K562 (cell line): Measurements from ENCODE around the gene AFG1L. TPM values are rescaled to one million over a fixed set of nuclear protein-coding genes. Genes with fewer than 3 reads are reported as not detected.

Source experiments
- ATAC-seq: fragments of 200-7000 bp; cut with Tn5 transposase; 3 replicates; pipeline ENCODE4 v1.9.1; 2020; ENCODE audit warnings: moderate library complexity
- BruUV-seq: library from RNA; stranded (reverse); fragments of 400-500 nt; replicated peaks from 2 replicates; lab custom pipeline; 2021; lab: Mats Ljungman, UMichigan
- CTCF ChIA-PET: fragments of 300-600 bp; formaldehyde crosslinking; extraction: SDS; loops from one replicate; lab custom pipeline; 2021; ENCODE audit warnings: low intra/inter-chr PET ratio; lab: Yijun Ruan, JAX
- POLR2A ChIA-PET: fragments of 300-600, 350-650 bp; sonication (Branson Sonifier 250); formaldehyde crosslinking; extraction: SDS; loops from one replicate; lab custom pipeline; 2021; ENCODE audit warnings: antibody characterized with exemption, inconsistent platforms; lab: Yijun Ruan, JAX
- DNase-seq, 4 experiments: peaks; one replicate each; pipeline versions ENCODE4 v3.0.0 to v3.0.0-alpha.2; 2011 to 2018; ENCODE audit warnings: low spot score in 3 of 4, mixed read lengths in 3 of 4; ENCODE audit errors: extremely low read depth in 1 of 4
- FAIRE-seq: peaks from 2 replicates; lab custom pipeline; 2011; peaks lifted over from hg19 to GRCh38; lab: Jason Lieb, UNC
- H2AFZ ChIP-seq: 2 replicates; pipeline ENCODE4 v1.6.0; 2011; ENCODE audit warnings: low read depth, low read length, control low read depth, inconsistent platforms
- H3K27ac ChIP-seq: fragments of 200-600 bp; 3 replicates; pipeline ENCODE4 v1.8.0; 2011; ENCODE audit warnings: low read depth, mild to moderate bottlenecking, control low read depth, inconsistent platforms, low read length, moderate library complexity, mixed read lengths; ENCODE audit errors: extremely low read depth
- H3K27me3 ChIP-seq, 2 experiments: fragments of 300-600 bp in 1 of 2; 2 replicates in 1 of 2; 3 replicates in 1 of 2; pipeline versions ENCODE4 v1.6.0 to v1.8.0; 2011; ENCODE audit warnings: inconsistent platforms in 2 of 2, low read length in 2 of 2, mild to moderate bottlenecking in 1 of 2, mixed read lengths in 1 of 2, moderate library complexity in 1 of 2; ENCODE audit not compliant: control insufficient read depth in 2 of 2, insufficient read depth in 2 of 2
- H3K36me3 ChIP-seq: fragments of 300-600 bp; 3 replicates; pipeline ENCODE4 v1.8.0; 2011; ENCODE audit warnings: mild to moderate bottlenecking, low read length, inconsistent platforms; ENCODE audit not compliant: control insufficient read depth, insufficient read depth
- H3K4me1 ChIP-seq, 2 experiments: fragments of 200-600 bp in 1 of 2; replicated peaks in 1 of 2; 2 replicates in 1 of 2; 3 replicates in 1 of 2; pipeline versions ENCODE4 v1.5.1 to v1.8.0; 2011; ENCODE audit warnings: inconsistent platforms in 2 of 2, low read length in 2 of 2, mild to moderate bottlenecking in 1 of 2, mixed read lengths in 1 of 2, moderate library complexity in 1 of 2; ENCODE audit not compliant: control insufficient read depth in 2 of 2, insufficient read depth in 2 of 2
- H3K4me2 ChIP-seq: 2 replicates; pipeline ENCODE4 v1.6.1; 2011; ENCODE audit warnings: low read length, control low read depth, inconsistent platforms, mixed read lengths; ENCODE audit not compliant: insufficient read depth
- H3K4me3 ChIP-seq: fragments of 200-600 bp; sonication (generic), shearing (Covaris generic); 2 replicates; pipeline ENCODE4 v1.5.1; 2016; ENCODE audit warnings: control low read depth, inconsistent platforms
- H3K79me2 ChIP-seq: fragments of 200-600 bp; 3 replicates; pipeline ENCODE4 v1.8.0; 2011; ENCODE audit warnings: low read length, inconsistent platforms; ENCODE audit not compliant: control insufficient read depth, insufficient read depth
- H3K9ac ChIP-seq, 2 experiments: 2 replicates each; pipeline versions ENCODE4 v1.6.0 to v1.6.1; 2011; ENCODE audit warnings: low read depth in 2 of 2, low read length in 2 of 2, control low read depth in 1 of 2, inconsistent platforms in 1 of 2, mild to moderate bottlenecking in 1 of 2, mixed read lengths in 1 of 2; ENCODE audit not compliant: insufficient read depth in 1 of 2
- H3K9me1 ChIP-seq: one replicate; pipeline ENCODE4 v1.6.0; 2011; ENCODE audit warnings: inconsistent platforms, mild to moderate bottlenecking, low read length, moderate library complexity; ENCODE audit not compliant: control insufficient read depth, insufficient read depth
- H3K9me3 ChIP-seq: replicated peaks from 2 replicates; pipeline ENCODE4 v1.5.1; 2011; ENCODE audit warnings: low read depth, low read length, inconsistent platforms; ENCODE audit not compliant: control insufficient read depth, insufficient read depth
- H4K20me1 ChIP-seq: replicated peaks from 2 replicates; pipeline ENCODE4 v1.6.1; 2011; ENCODE audit warnings: low read length, inconsistent platforms, mixed read lengths; ENCODE audit not compliant: control insufficient read depth, insufficient read depth
- CEBPG ChIP-seq, 3 experiments: fragments of 200-800 bp in 1 of 3; sonication (Bioruptor generic) in 1 of 3; sonication (generic) in 1 of 3; formaldehyde crosslinking in 1 of 3; IDR thresholded peaks in 2 of 3; conservative IDR thresholded peaks in 1 of 3; 2 replicates each; pipeline versions ENCODE4 v1.6.1 to v1.8.0; 2016 to 2022; ENCODE audit warnings: missing compliant biosample characterization in 2 of 3, missing genetic modification characterization in 2 of 3, mild to moderate bottlenecking in 1 of 3, missing genetic modification reagents in 1 of 3
- MCM3 ChIP-seq: fragments of 450-650 bp; IDR thresholded peaks from 2 replicates; pipeline ENCODE4 v1.6.1; 2016
- POLR2A ChIP-seq: fragments of 450-650 bp; conservative IDR thresholded peaks from 2 replicates; pipeline ENCODE4 v1.6.1; 2016
- RBFOX2 ChIP-seq: fragments of 200-400 bp; formaldehyde crosslinking; IDR thresholded peaks from 2 replicates; pipeline ENCODE4 v1.6.1; 2017; ENCODE audit warnings: low read depth, mild to moderate bottlenecking, low read length, moderate library complexity
- ZBTB8A ChIP-seq: fragments of 450-650 bp; IDR thresholded peaks from 2 replicates; pipeline ENCODE4 v1.6.1; 2018; ENCODE audit warnings: mild to moderate bottlenecking, moderate library complexity; ENCODE audit not compliant: partially characterized antibody
- ZNF609 ChIP-seq: sonication (generic); formaldehyde crosslinking; IDR thresholded peaks from 2 replicates; pipeline ENCODE4 v1.8.1; 2023; ENCODE audit warnings: missing genetic modification reagents, mild to moderate bottlenecking, borderline replicate concordance
- WGBS: fragments of 100-300 bp; shearing (Covaris generic); methylation state at CpG from one replicate; pipeline ENCODE4 v1.1.6; 2016; ENCODE audit warnings: low coverage, mixed read lengths; ENCODE audit not compliant: insufficient coverage; ENCODE audit errors: missing lambda C conversion rate; 5-methylcytosine and 5-hydroxymethylcytosine counted together
- in situ Hi-C: fragments of 300-500 bp; cut with MboI; formaldehyde crosslinking; loops from 4 replicates; pipeline ENCODE4 v1.15.0; 2018; ENCODE audit warnings: inconsistent platforms, mixed read lengths
- intact Hi-C: fragments of 100-400 bp; cut with micrococcal nuclease; formaldehyde crosslinking; loops from 2 replicates; pipeline ENCODE4 v1.14.2; 2022
- polyA plus RNA-seq, 8 experiments: library from polyadenylated mRNA; depleted of rRNA in 4 of 8; stranded (reverse) in 5 of 8; unstranded in 3 of 8; fragments of >200 nt; fragmentation: Nextera tagmentation in 2 of 8; fragmentation: Illumina TruSeq in 1 of 8; extraction: Ambion mirVana in 2 of 8; extraction: Trizol in 1 of 8; gene quantifications; 2 replicates each; pipeline versions ENCODE4 v1.2.1 to v1.2.3, GENCODE V29; 2011 to 2014; ENCODE audit warnings: inconsistent platforms in 1 of 8, missing spikeins in 1 of 8
- total RNA-seq, 7 experiments: library from RNA; depleted of rRNA in 6 of 7; stranded (reverse); fragments of >200 nt in 6 of 7; fragmentation: Illumina TruSeq in 2 of 7; extraction: Trizol in 2 of 7; gene quantifications; 2 replicates each; pipeline versions ENCODE4 v1.2.1 to v1.2.3, GENCODE V29; 2011 to 2021; ENCODE audit warnings: low replicate concordance in 1 of 7
- TF ChIP-seq, protein P1 (sequence below), 2 experiments: fragments of 450-650 bp in 1 of 2; sonication (generic) in 1 of 2; formaldehyde crosslinking in 1 of 2; IDR thresholded peaks in 1 of 2; conservative IDR thresholded peaks in 1 of 2; 2 replicates each; pipeline versions ENCODE4 v1.6.1 to v1.8.1; 2016 to 2023; ENCODE audit warnings: mild to moderate bottlenecking in 2 of 2, moderate library complexity in 2 of 2, inconsistent platforms in 1 of 2, missing genetic modification reagents in 1 of 2

AFG1L gene
- total and polyA plus RNA-seq, 9 of the 15 experiments (the other 6 are each of a cell fraction or from before 2014, with no cell fraction given) = 2.2 to 15.5 (median 5.8) TPM

DNA sequence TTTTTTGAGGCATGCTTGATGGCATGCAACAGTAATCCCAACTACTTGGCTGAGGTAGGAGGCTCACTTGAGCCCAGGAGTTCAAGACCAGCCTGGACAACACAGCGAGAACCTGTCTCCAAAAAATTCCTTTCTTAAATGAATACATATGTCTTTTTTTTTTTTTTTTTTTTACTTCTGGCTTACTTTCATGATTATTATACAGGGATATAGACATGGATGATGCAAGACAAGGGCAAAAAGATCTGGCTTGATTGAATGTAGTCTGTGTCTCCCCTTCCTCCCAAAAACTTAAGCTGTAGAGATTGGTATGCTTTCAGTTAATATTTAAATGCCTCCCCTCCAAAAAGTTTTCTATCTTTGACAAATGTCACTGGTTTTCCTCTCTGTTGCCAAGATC lies 41.6 kb upstream of the AFG1L start:
- CTCF ChIA-PET = no interaction called here
- no peak overlapping the region for H2AFZ ChIP-seq
- H3K27ac ChIP-seq = no peak overlapping the region
- H3K36me3 ChIP-seq = peaks cover 61% of the 10 kb centered on the region; the same call in 2 of the 3 replicates
- TF ChIP-seq ZBTB8A = no peak
- TF ChIP-seq MCM3 = no peak
- no peak for TF ChIP-seq RBFOX2
- TF ChIP-seq POLR2A = no peak
- TF ChIP-seq, protein P1, sequence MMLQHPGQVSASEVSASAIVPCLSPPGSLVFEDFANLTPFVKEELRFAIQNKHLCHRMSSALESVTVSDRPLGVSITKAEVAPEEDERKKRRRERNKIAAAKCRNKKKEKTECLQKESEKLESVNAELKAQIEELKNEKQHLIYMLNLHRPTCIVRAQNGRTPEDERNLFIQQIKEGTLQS (IDR thresholded peaks at IDR 0.05) = peak; percentile 34; the same call in 1 of the 2 replicates
- TF ChIP-seq, protein P1 (CRISPR knock-in tag; conservative IDR thresholded peaks at IDR 0.05) = no peak
- TF ChIP-seq ZNF609 (CRISPR knock-in tag) = no peak
- TF ChIP-seq CEBPG (CRISPR knock-in tag; IDR thresholded peaks at IDR 0.05) = peak; percentile 11; the same call in 1 of the 2 replicates
- TF ChIP-seq CEBPG (tag; conservative IDR thresholded peaks at IDR 0.05 in 1 of 2, IDR thresholded peaks at IDR 0.05 in 1 of 2) = peak in 1 of 2 experiments; percentile 37; a peak in 1 of 4 replicates
- peaks cover 8% of the 10 kb centered on the region for H4K20me1 ChIP-seq
- no TSS peak for BruUV-seq
- intact Hi-C loops (loop anchor here (5.0 to 10.0 kb wide), 2 partner anchors 76 to 138 kb away; no protein-coding TSS in a partner anchor), in situ Hi-C loops (no loop called here)
- peaks cover 97% of the 10 kb centered on the region for H3K79me2 ChIP-seq
- FAIRE-seq (no peak), ATAC-seq (no peak), DNase-seq (no peak)
- H3K4me3 ChIP-seq = no peak overlapping the region
- H3K9ac ChIP-seq = no peak overlapping the region
- no peaks in the 10 kb centered on the region for H3K27me3 ChIP-seq
- 89% methylated on average over 1 of the region's 1 CpG for WGBS
- H3K4me1 ChIP-seq = peaks cover 7 to 9% of the 10 kb centered on the region in 2 experiments; a peak in 4 of 5 replicates
- no peaks in the 10 kb centered on the region for H3K9me3 ChIP-seq
- no peaks in the 10 kb centered on the region for H3K9me1 ChIP-seq
- H3K4me2 ChIP-seq = no peak overlapping the region
- POLR2A ChIA-PET = interaction anchor here (0.7 kb wide), 1 partner anchor 44 kb away, joined by 3 read pairs; no protein-coding TSS in a partner anchor
